HEK293T (cell line): ENCODE data around the gene LRRTM4.
"Not testable (repeated sequence)": the region's sequence is repeated elsewhere in the genome, so short reads cannot be mapped to it uniquely, and the experiment has no call there.

ENCODE experiments used
- CTCF ChIA-PET: fragments of 350-600 bp; formaldehyde crosslinking; extraction: SDS; loops from one replicate; lab custom pipeline; 2021; ENCODE audit warnings: antibody characterized with exemption, inconsistent platforms; lab: Yijun Ruan, JAX
- POLR2A ChIA-PET: fragments of 350-600 bp; formaldehyde crosslinking; extraction: SDS; loops from one replicate; lab custom pipeline; 2020; ENCODE audit warnings: antibody characterized with exemption, inconsistent platforms; lab: Yijun Ruan, JAX
- DNase-seq: peaks from one replicate; pipeline ENCODE4 v3.0.0; 2012; ENCODE audit warnings: mixed read lengths; ENCODE audit errors: extremely low spot score
- ARNT ChIP-seq: fragments of 450-650 bp; IDR thresholded peaks from 2 replicates; pipeline ENCODE4 v1.6.1; 2017; ENCODE audit warnings: mild to moderate bottlenecking
- BHLHE40 ChIP-seq: fragments of 450-650 bp; IDR thresholded peaks from 2 replicates; pipeline ENCODE4 v1.6.1; 2016; ENCODE audit warnings: mild to moderate bottlenecking, moderate library complexity, borderline replicate concordance
- CTBP1 ChIP-seq: fragments of 450-650 bp; IDR thresholded peaks from 2 replicates; pipeline ENCODE4 v1.6.1; 2016; ENCODE audit warnings: borderline replicate concordance
- ELF4 ChIP-seq: fragments of 450-650 bp; IDR thresholded peaks from 2 replicates; pipeline ENCODE4 v1.6.1; 2017; ENCODE audit warnings: antibody characterized with exemption
- FOXA1 ChIP-seq: fragments of 450-650 bp; IDR thresholded peaks from 2 replicates; pipeline ENCODE4 v1.6.1; 2016; ENCODE audit warnings: mild to moderate bottlenecking
- FOXK2 ChIP-seq: fragments of 450-650 bp; IDR thresholded peaks from 2 replicates; pipeline ENCODE4 v1.6.1; 2016; ENCODE audit warnings: mild to moderate bottlenecking
- FOXM1 ChIP-seq: fragments of 450-650 bp; IDR thresholded peaks from 2 replicates; pipeline ENCODE4 v1.6.1; 2017; ENCODE audit warnings: mild to moderate bottlenecking, borderline replicate concordance
- HDGF ChIP-seq: fragments of 450-650 bp; IDR thresholded peaks from 2 replicates; pipeline ENCODE4 v1.6.1; 2017; ENCODE audit warnings: antibody characterized with exemption, borderline replicate concordance
- L3MBTL2 ChIP-seq: fragments of 450-650 bp; conservative IDR thresholded peaks from 2 replicates; pipeline ENCODE4 v1.6.1; 2016; ENCODE audit warnings: mild to moderate bottlenecking
- LEF1 ChIP-seq: fragments of 450-650 bp; IDR thresholded peaks from 2 replicates; pipeline ENCODE4 v1.6.1; 2017; ENCODE audit warnings: mild to moderate bottlenecking, borderline replicate concordance
- NFRKB ChIP-seq: fragments of 450-650 bp; IDR thresholded peaks from 2 replicates; pipeline ENCODE4 v1.6.1; 2016; ENCODE audit warnings: mild to moderate bottlenecking, moderate library complexity
- PKNOX1 ChIP-seq: fragments of 450-650 bp; IDR thresholded peaks from 2 replicates; pipeline ENCODE4 v1.6.1; 2016
- SP1 ChIP-seq: fragments of 450-650 bp; IDR thresholded peaks from 2 replicates; pipeline ENCODE4 v1.6.1; 2017
- SUZ12 ChIP-seq: fragments of 450-650 bp; IDR thresholded peaks from 2 replicates; pipeline ENCODE4 v1.6.1; 2016; ENCODE audit warnings: mild to moderate bottlenecking
- TARDBP ChIP-seq: fragments of 450-650 bp; IDR thresholded peaks from 2 replicates; pipeline ENCODE4 v1.6.1; 2016
- ZNF384 ChIP-seq: fragments of 450-650 bp; IDR thresholded peaks from 2 replicates; pipeline ENCODE4 v1.6.1; 2016

Gene LRRTM4

GRCh38 chr2:76721226-76721625 lies 801.0 kb downstream of the LRRTM4 start:
- POLR2A ChIA-PET = no interaction called here
- no peak for DNase-seq
- TF ChIP-seq FOXK2 = no peak
- no peak for TF ChIP-seq SUZ12
- no peak for TF ChIP-seq FOXM1
- TF ChIP-seq TARDBP = no peak
- no peak for TF ChIP-seq ARNT
- TF ChIP-seq ELF4 = no peak
- TF ChIP-seq HDGF = no peak
- TF ChIP-seq PKNOX1 = no peak
- no peak for TF ChIP-seq FOXA1
- TF ChIP-seq NFRKB = no peak
- no peak for TF ChIP-seq SP1
- TF ChIP-seq LEF1 = no peak
- no peak for TF ChIP-seq L3MBTL2
- TF ChIP-seq CTBP1 = no peak
- no peak for TF ChIP-seq ZNF384
- no peak for TF ChIP-seq BHLHE40
- CTCF ChIA-PET = no interaction called here

- no peak for TF ChIP-seq NFRKB
- no peak for TF ChIP-seq PKNOX1
- TF ChIP-seq FOXA1 = no peak
- no peak for TF ChIP-seq L3MBTL2
- no peak for TF ChIP-seq FOXM1
- TF ChIP-seq SUZ12 = no peak
- no peak for TF ChIP-seq ZNF384
- TF ChIP-seq CTBP1 = no peak
- no peak for TF ChIP-seq ELF4
- no peak for DNase-seq
- ChIA-PET POLR2A (no interaction called here), CTCF (no interaction called here)
Observed at GRCh38 chr2:76713312-76713711, 808.9 kb downstream of the LRRTM4 start.

- no peak for DNase-seq
- TF ChIP-seq HDGF = no peak
- TF ChIP-seq FOXA1 = no peak
- no peak for TF ChIP-seq FOXK2
- no peak for TF ChIP-seq NFRKB
- no peak for TF ChIP-seq LEF1
- no peak for TF ChIP-seq ELF4
- TF ChIP-seq SP1 = no peak
- TF ChIP-seq FOXM1 = no peak
- TF ChIP-seq ZNF384 = no peak
- TF ChIP-seq L3MBTL2 = no peak
- no peak for TF ChIP-seq SUZ12
- no peak for TF ChIP-seq ARNT
- TF ChIP-seq BHLHE40 = no peak
- TF ChIP-seq PKNOX1 = no peak
- ChIA-PET POLR2A (no interaction called here), CTCF (no interaction called here)
Observed at GRCh38 chr2:76711490-76711889, 810.7 kb downstream of the LRRTM4 start.

- POLR2A ChIA-PET = no interaction called here
- DNase-seq = no peak
- TF ChIP-seq L3MBTL2 (no peak), SP1 (no peak), BHLHE40 (no peak), ELF4 (no peak), FOXM1 (no peak), LEF1 (no peak), SUZ12 (no peak), TARDBP (no peak), ARNT (no peak), CTBP1 (no peak), FOXK2 (no peak), PKNOX1 (no peak), FOXA1 (no peak), HDGF (no peak), ZNF384 (no peak), NFRKB (no peak)
- CTCF ChIA-PET = no interaction called here
Observed at GRCh38 chr2:76700894-76701293, 821.3 kb downstream of the LRRTM4 start.

GRCh38 chr2:76697998-76698713 lies 824.0 kb downstream of the LRRTM4 start:
- POLR2A ChIA-PET, DNase-seq, CTCF ChIA-PET: not testable (repeated sequence)
